ENCODE results near the gene ASIC4. TPM values are rescaled to one million over a fixed set of nuclear protein-coding genes. Genes with fewer than 3 reads are reported as not detected.

ASIC4 gene
- polyA plus RNA-seq, 1 donor (not counting 4 experiments of a cell fraction or from before 2014, with no cell fraction given) = not detected

GRCh38 chr2:219572237-219573001 is 58.1 kb downstream of the ASIC4 start, which contains the start of gene INHA:
TSS of gene INHA (plus strand) at chr2:219572310. CDS start at chr2:219572375, 65 bp downstream.
- peaks cover 6% of the 10 kb centered on the region for H3K27me3 ChIP-seq (ENCODE audit: control insufficient read depth, extremely low read depth, insufficient read depth, low read length)
- H3K9ac ChIP-seq (ENCODE audit: control insufficient read depth, extremely low read depth, insufficient read depth, low read length) = peak within 1 kb of the TSS; percentile 65
- H3K79me2 ChIP-seq (ENCODE audit: control insufficient read depth, insufficient read depth, low read length) = no peaks in the 10 kb centered on the region
- TF ChIP-seq EZH2 (IDR thresholded peaks at IDR 0.05; ENCODE audit: low read length) = no peak
- TF ChIP-seq CTCF (optimal IDR thresholded peaks at IDR 0.05 in 1 of 3, IDR thresholded peaks at IDR 0.05 in 1 of 3, conservative IDR thresholded peaks at IDR 0.05 in 1 of 3; ENCODE audit: extremely low read depth in 1 of 3, insufficient read depth in 2 of 3, low read length in 3 of 3) = no peak
- no peaks in the 10 kb centered on the region for H3K9me1 ChIP-seq (ENCODE audit: control insufficient read depth, extremely low read depth, insufficient read depth, low read length)
- H3K9me3 ChIP-seq (ENCODE audit: control insufficient read depth, low read depth, low read length) = no peaks in the 10 kb centered on the region
- H2AFZ ChIP-seq (ENCODE audit: control insufficient read depth, low read length) = peak within 1 kb of the TSS; percentile 30
- no peak for DNase-seq (ENCODE audit: low read depth, low spot score)
- H3K4me1 ChIP-seq (ENCODE audit: control insufficient read depth, extremely low read depth, insufficient read depth, low read length) = peaks cover 8% of the 10 kb centered on the region
- H3K27ac ChIP-seq (ENCODE audit: control insufficient read depth, insufficient read depth, low read length) = no peak within 1 kb of the TSS
- H4K20me1 ChIP-seq (ENCODE audit: control insufficient read depth, extremely low read depth, insufficient read depth, low read length) = no peaks in the 10 kb centered on the region
- dilution Hi-C loops (cut with MboI; ENCODE audit: extremely low pct_ligation_motif_present, low sequenced_read_pairs) = no loop called here
- H3K4me2 ChIP-seq (ENCODE audit: control insufficient read depth, extremely low read depth, insufficient read depth, low read depth, low read length) = peak within 1 kb of the TSS; percentile 81
- H3K4me3 ChIP-seq (ENCODE audit: control insufficient read depth in 2 of 3, extremely low read depth in 1 of 3, insufficient read depth in 2 of 3, low read depth in 1 of 3, low read length in 3 of 3) = peak within 1 kb of the TSS; percentile 43 to 67 (median 50)
- H3K36me3 ChIP-seq (ENCODE audit: control insufficient read depth in 2 of 2, extremely low read depth in 1 of 2, insufficient read depth in 2 of 2, low read length in 2 of 2) = no peaks in the 10 kb centered on the region
- FAIRE-seq = no peak

GRCh38 chr2:219573166-219573565 is 58.9 kb downstream of the ASIC4 start:
- FAIRE-seq (peak; percentile 13), DNase-seq (ENCODE audit: low read depth, low spot score) (no peak)
- no peaks in the 10 kb centered on the region for H3K36me3 ChIP-seq (ENCODE audit: control insufficient read depth in 2 of 2, extremely low read depth in 1 of 2, insufficient read depth in 2 of 2, low read length in 2 of 2)
- no peak overlapping the region for H2AFZ ChIP-seq (ENCODE audit: control insufficient read depth, low read length)
- H3K4me1 ChIP-seq (ENCODE audit: control insufficient read depth, extremely low read depth, insufficient read depth, low read length) = peaks cover 8% of the 10 kb centered on the region
- TF ChIP-seq EZH2 (IDR thresholded peaks at IDR 0.05; ENCODE audit: low read length) (no peak), CTCF (optimal IDR thresholded peaks at IDR 0.05 in 1 of 3, IDR thresholded peaks at IDR 0.05 in 1 of 3, conservative IDR thresholded peaks at IDR 0.05 in 1 of 3; ENCODE audit: extremely low read depth in 1 of 3, insufficient read depth in 2 of 3, low read length in 3 of 3) (no peak)
- H4K20me1 ChIP-seq (ENCODE audit: control insufficient read depth, extremely low read depth, insufficient read depth, low read length) = no peaks in the 10 kb centered on the region
- H3K79me2 ChIP-seq (ENCODE audit: control insufficient read depth, insufficient read depth, low read length) = no peaks in the 10 kb centered on the region
- H3K9ac ChIP-seq (ENCODE audit: control insufficient read depth, extremely low read depth, insufficient read depth, low read length) = no peak overlapping the region
- H3K27me3 ChIP-seq (ENCODE audit: control insufficient read depth, extremely low read depth, insufficient read depth, low read length) = peaks cover 6% of the 10 kb centered on the region
- H3K4me2 ChIP-seq (ENCODE audit: control insufficient read depth, extremely low read depth, insufficient read depth, low read depth, low read length) = no peak overlapping the region
- no peak overlapping the region for H3K4me3 ChIP-seq (ENCODE audit: control insufficient read depth in 2 of 3, extremely low read depth in 1 of 3, insufficient read depth in 2 of 3, low read depth in 1 of 3, low read length in 3 of 3)
- H3K9me1 ChIP-seq (ENCODE audit: control insufficient read depth, extremely low read depth, insufficient read depth, low read length) = no peaks in the 10 kb centered on the region
- no peaks in the 10 kb centered on the region for H3K9me3 ChIP-seq (ENCODE audit: control insufficient read depth, low read depth, low read length)
- dilution Hi-C loops (cut with MboI; ENCODE audit: extremely low pct_ligation_motif_present, low sequenced_read_pairs) = no loop called here
- no peak overlapping the region for H3K27ac ChIP-seq (ENCODE audit: control insufficient read depth, insufficient read depth, low read length)
